HCT116 (cell line): ENCODE data around the gene MUC22. TPM values are rescaled to one million over a fixed set of nuclear protein-coding genes. Genes with fewer than 3 reads are reported as not detected.
"Not testable (repeated sequence)": the region's sequence is repeated elsewhere in the genome, so short reads cannot be mapped to it uniquely, and the experiment has no call there.

Source experiments
- ATAC-seq: fragments of 200-7000 bp; cut with Tn5 transposase; 2 replicates; pipeline ENCODE4 v1.9.1; 2020; ENCODE audit warnings: mild to moderate bottlenecking, moderate library complexity
- BruUV-seq: library from RNA; stranded (reverse); fragments of 400-500 nt; replicated peaks from 2 replicates; lab custom pipeline; 2021; lab: Mats Ljungman, UMichigan
- CTCF ChIA-PET: fragments of 300-600 bp; sonication (Branson Sonifier 250); formaldehyde crosslinking; loops from one replicate; lab custom pipeline; 2021; ENCODE audit warnings: antibody characterized with exemption; lab: Charles Lee
- POLR2A ChIA-PET: fragments of 300-600, 350-600 bp; sonication (Branson Sonifier 250); formaldehyde crosslinking; loops from one replicate; lab custom pipeline; 2021; ENCODE audit warnings: antibody characterized with exemption; lab: Charles Lee
- RAD21 ChIA-PET, 2 experiments: fragments of 300-600 bp; sonication (Branson Sonifier 250); formaldehyde crosslinking; loops; one replicate each; lab custom pipeline; 2023; ENCODE audit warnings: low total read pairs in 2 of 2; ENCODE audit not compliant: uncharacterized antibody in 2 of 2, unreplicated experiment in 2 of 2, low non-redundant PET in 1 of 2; lab: Charles Lee
- DNase-seq: peaks from one replicate; pipeline ENCODE4 v3.0.0-alpha.2; 2010; ENCODE audit warnings: low read depth, low spot score
- H2AFZ ChIP-seq: fragments of 200-600 bp; shearing (Covaris generic), sonication (generic); 2 replicates; pipeline ENCODE4 v1.6.1; 2017; ENCODE audit warnings: low read depth, mixed run types, mixed read lengths, antibody characterized with exemption, low read length; ENCODE audit not compliant: poor library complexity, severe bottlenecking
- H3K27ac ChIP-seq: 2 replicates; pipeline ENCODE4 v1.5.1; 2012; ENCODE audit warnings: low read depth, low read length
- H3K27me3 ChIP-seq: fragments of 200-600 bp; sonication (generic); 2 replicates; pipeline ENCODE4 v1.6.1; 2016; ENCODE audit warnings: mixed run types, low read length, mixed read lengths; ENCODE audit not compliant: insufficient read depth
- H3K36me3 ChIP-seq, 2 experiments: fragments of 200-500 bp in 1 of 2; fragments of 200-600 bp in 1 of 2; sonication (Bioruptor generic) in 1 of 2; sonication (generic) in 1 of 2; 2 replicates each; pipeline versions ENCODE4 v1.5.1 to v1.6.1; 2014 to 2016; ENCODE audit warnings: low read length in 2 of 2, inconsistent platforms in 1 of 2, mixed read lengths in 1 of 2, mixed run types in 1 of 2; ENCODE audit not compliant: insufficient read depth in 2 of 2, control insufficient read depth in 1 of 2
- H3K4me1 ChIP-seq, 2 experiments: fragments of 200-600 bp in 1 of 2; sonication (generic) in 1 of 2; 2 replicates each; pipeline versions ENCODE4 v1.5.1 to v1.6.1; 2012 to 2017; ENCODE audit warnings: low read length in 2 of 2, inconsistent platforms in 1 of 2, mild to moderate bottlenecking in 1 of 2, mixed read lengths in 1 of 2, mixed run types in 1 of 2, moderate library complexity in 1 of 2; ENCODE audit not compliant: insufficient read depth in 2 of 2, control insufficient read depth in 1 of 2
- H3K4me2 ChIP-seq: fragments of 200-600 bp; sonication (generic); 2 replicates; pipeline ENCODE4 v1.6.1; 2017; ENCODE audit warnings: mixed run types, low read length, mixed read lengths
- H3K4me3 ChIP-seq, 2 experiments: fragments of 200-600 bp in 1 of 2; sonication (generic) in 1 of 2; replicated peaks in 1 of 2; 2 replicates each; pipeline ENCODE4 v1.5.1; 2011 to 2016; ENCODE audit warnings: low read length in 2 of 2, control low read depth in 1 of 2, low read depth in 1 of 2, mild to moderate bottlenecking in 1 of 2, mixed read lengths in 1 of 2, mixed run types in 1 of 2
- H3K79me2 ChIP-seq: fragments of 200-600 bp; sonication (generic); 2 replicates; pipeline ENCODE4 v1.6.1; 2017; ENCODE audit warnings: mild to moderate bottlenecking, mixed run types, low read length, moderate library complexity, mixed read lengths; ENCODE audit not compliant: insufficient read depth
- H3K9ac ChIP-seq: fragments of 200-600 bp; sonication (generic); 2 replicates; pipeline ENCODE4 v1.6.1; 2016; ENCODE audit warnings: low read length, mixed read lengths
- H3K9me2 ChIP-seq: fragments of 200-600 bp; sonication (generic), shearing (Covaris generic); 2 replicates; pipeline ENCODE4 v1.6.1; 2017; ENCODE audit warnings: mixed run types, mild to moderate bottlenecking, moderate library complexity; ENCODE audit not compliant: insufficient read depth
- H3K9me3 ChIP-seq, 2 experiments: fragments of 200-500 bp in 1 of 2; fragments of 200-600 bp in 1 of 2; sonication (Bioruptor generic) in 1 of 2; sonication (generic) in 1 of 2; 2 replicates each; pipeline ENCODE4 v1.6.1; 2014 to 2017; ENCODE audit warnings: low read length in 2 of 2, mixed read lengths in 2 of 2, inconsistent platforms in 1 of 2, low read depth in 1 of 2, mild to moderate bottlenecking in 1 of 2, mixed run types in 1 of 2, moderate library complexity in 1 of 2; ENCODE audit not compliant: control insufficient read depth in 1 of 2, insufficient read depth in 1 of 2
- H4K20me1 ChIP-seq: fragments of 200-600 bp; sonication (generic), shearing (Covaris generic); 2 replicates; pipeline ENCODE4 v1.6.1; 2017; ENCODE audit warnings: mixed run types, mild to moderate bottlenecking, moderate library complexity; ENCODE audit not compliant: insufficient read depth
- CEBPB ChIP-seq: IDR thresholded peaks from 2 replicates; pipeline ENCODE4 v1.6.1; 2012; ENCODE audit warnings: low read depth
- EGR1 ChIP-seq: IDR thresholded peaks from 2 replicates; pipeline ENCODE4 v1.6.1; 2012; ENCODE audit warnings: low read depth
- EZH2phosphoT487 ChIP-seq: fragments of 200-600 bp; IDR thresholded peaks from 2 replicates; pipeline ENCODE4 v1.6.1; 2018; ENCODE audit warnings: antibody characterized with exemption, borderline replicate concordance
- FOSL1 ChIP-seq: IDR thresholded peaks from 2 replicates; pipeline ENCODE4 v1.6.1; 2012; ENCODE audit warnings: low read depth
- MAX ChIP-seq: IDR thresholded peaks from 2 replicates; pipeline ENCODE4 v1.6.1; 2012
- POLR2A ChIP-seq: IDR thresholded peaks from 2 replicates; pipeline ENCODE4 v1.7.0; 2011; ENCODE audit warnings: borderline replicate concordance; ENCODE audit not compliant: insufficient read depth, insufficient read length; ENCODE audit errors: extremely low read depth
- REST ChIP-seq: IDR thresholded peaks from 2 replicates; pipeline ENCODE4 v1.6.1; 2012; ENCODE audit warnings: low read depth
- SP1 ChIP-seq: IDR thresholded peaks from 2 replicates; pipeline ENCODE4 v1.6.1; 2012; ENCODE audit warnings: low read depth
- SRF ChIP-seq: IDR thresholded peaks from 2 replicates; pipeline ENCODE4 v1.6.1; 2012; ENCODE audit warnings: low read depth
- YY1 ChIP-seq: IDR thresholded peaks from 2 replicates; pipeline ENCODE4 v1.6.1; 2011; ENCODE audit warnings: low read length, low read depth, moderate library complexity, mild to moderate bottlenecking; ENCODE audit not compliant: insufficient replicate concordance; ENCODE audit errors: extremely low read depth
- ZBTB33 ChIP-seq: IDR thresholded peaks from 2 replicates; pipeline ENCODE4 v1.6.1; 2011; ENCODE audit warnings: mild to moderate bottlenecking, low read length, moderate library complexity; ENCODE audit not compliant: insufficient replicate concordance; ENCODE audit errors: extremely low read depth
- ZFX ChIP-seq: fragments of 450-650 bp; IDR thresholded peaks from 2 replicates; pipeline ENCODE4 v1.6.1; 2017
- ZNF274 ChIP-seq: fragments of 200-500 bp; sonication (Bioruptor generic); IDR thresholded peaks from 2 replicates; pipeline ENCODE4 v1.6.1; 2014; ENCODE audit warnings: mild to moderate bottlenecking, low read depth, low read length, inconsistent platforms
- intact Hi-C: fragments of 100-400 bp; cut with micrococcal nuclease; formaldehyde crosslinking; loops from 2 replicates; pipeline ENCODE4 v1.10.0; 2022
- total RNA-seq: library from RNA; stranded (reverse); gene quantifications from one replicate; pipeline ENCODE4 v1.2.1, GENCODE V29; 2021; ENCODE audit not compliant: unreplicated experiment

MUC22 gene
- total RNA-seq, 1 experiment from 2014 or later: not detected

- no peak for TF ChIP-seq ZBTB33
Observed at GRCh38 chr6:31016659-31017299, 6.5 kb downstream of the MUC22 start (continued).

- RAD21 ChIA-PET, POLR2A ChIA-PET, H3K27ac ChIP-seq, H2AFZ ChIP-seq, H3K4me1 ChIP-seq, H3K27me3 ChIP-seq, H3K9me2 ChIP-seq, H3K9ac ChIP-seq, intact Hi-C loops, H3K4me2 ChIP-seq, H3K79me2 ChIP-seq, DNase-seq, H3K36me3 ChIP-seq, CTCF ChIA-PET, BruUV-seq, H4K20me1 ChIP-seq, H3K4me3 ChIP-seq: not testable (repeated sequence)
- peak; percentile 36; the same call in 1 of the 2 replicates for ATAC-seq
- H3K9me3 ChIP-seq: peaks cover 0 to 12% of the 10 kb centered on the region in 2 experiments; a peak in 1 of 4 replicates
- TF ChIP-seq SP1: peak; percentile 21; the same call in 1 of the 2 replicates
Observed at GRCh38 chr6:31017436-31017835, 7.2 kb downstream of the MUC22 start.

- Histone ChIP-seq H3K27me3 (no peaks in the 10 kb centered on the region), H3K4me3 (no peak overlapping the region), H3K36me3 (no peaks in the 10 kb centered on the region), H3K4me1 (peaks cover 0 to 5% of the 10 kb centered on the region in 2 experiments; a peak in 1 of 4 replicates), H3K9me3 (0 out of 4 replicates have a peak, but pooled peaks cover 0 to 2% of the 10 kb centered on the region in 2 experiments), H3K9ac (no peak overlapping the region), H3K79me2 (no peaks in the 10 kb centered on the region), H2AFZ (no peak overlapping the region), H3K27ac (no peak overlapping the region), H3K4me2 (no peak overlapping the region), H3K9me2 (no peaks in the 10 kb centered on the region), H4K20me1 (no peaks in the 10 kb centered on the region)
- ChIA-PET CTCF (no interaction called here), RAD21 (no interaction called here), POLR2A (no interaction called here)
- BruUV-seq: no TSS peak
- ATAC-seq (no peak), DNase-seq (no peak)
- intact Hi-C loops: no loop called here
- TF ChIP-seq CEBPB (no peak), MAX (no peak), ZFX (no peak), SRF (no peak), FOSL1 (no peak), REST (no peak), YY1 (no peak), EZH2phosphoT487 (no peak), ZNF274 (no peak), EGR1 (no peak), POLR2A (no peak)
Observed at GRCh38 chr6:31020057-31020456, 9.8 kb downstream of the MUC22 start.
